ENCODE data around the gene SPDYC.

DNA sequence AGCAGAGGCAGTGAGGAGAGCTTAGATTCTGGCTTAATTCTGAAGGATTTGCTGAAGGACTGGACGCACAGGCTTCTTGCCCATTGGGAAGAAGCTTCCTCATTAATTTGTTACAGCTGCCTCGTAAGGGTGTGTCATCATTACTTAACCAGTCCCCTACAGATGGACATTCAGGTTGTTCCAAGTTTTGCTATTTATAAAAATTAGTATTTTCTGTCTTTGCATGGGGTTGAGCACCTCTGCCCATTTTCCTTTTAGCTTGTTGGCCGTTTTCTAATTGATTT is 49.8 kb downstream of the SPDYC start:
- no peak for TF ChIP-seq EZH2 (IDR thresholded peaks at IDR 0.05; ENCODE audit: borderline replicate concordance, low read length)
- TF ChIP-seq, protein P1, sequence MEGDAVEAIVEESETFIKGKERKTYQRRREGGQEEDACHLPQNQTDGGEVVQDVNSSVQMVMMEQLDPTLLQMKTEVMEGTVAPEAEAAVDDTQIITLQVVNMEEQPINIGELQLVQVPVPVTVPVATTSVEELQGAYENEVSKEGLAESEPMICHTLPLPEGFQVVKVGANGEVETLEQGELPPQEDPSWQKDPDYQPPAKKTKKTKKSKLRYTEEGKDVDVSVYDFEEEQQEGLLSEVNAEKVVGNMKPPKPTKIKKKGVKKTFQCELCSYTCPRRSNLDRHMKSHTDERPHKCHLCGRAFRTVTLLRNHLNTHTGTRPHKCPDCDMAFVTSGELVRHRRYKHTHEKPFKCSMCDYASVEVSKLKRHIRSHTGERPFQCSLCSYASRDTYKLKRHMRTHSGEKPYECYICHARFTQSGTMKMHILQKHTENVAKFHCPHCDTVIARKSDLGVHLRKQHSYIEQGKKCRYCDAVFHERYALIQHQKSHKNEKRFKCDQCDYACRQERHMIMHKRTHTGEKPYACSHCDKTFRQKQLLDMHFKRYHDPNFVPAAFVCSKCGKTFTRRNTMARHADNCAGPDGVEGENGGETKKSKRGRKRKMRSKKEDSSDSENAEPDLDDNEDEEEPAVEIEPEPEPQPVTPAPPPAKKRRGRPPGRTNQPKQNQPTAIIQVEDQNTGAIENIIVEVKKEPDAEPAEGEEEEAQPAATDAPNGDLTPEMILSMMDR (IDR thresholded peaks at IDR 0.05; ENCODE audit: low read length), result no peak

Data from OCI-LY1 (cell line).